Activated CD4-positive, CD25-positive, alpha-beta regulatory T cell treated with anti-CD3 and anti-CD28 coated beads, Interleukin-2, amount 50 U/mL, for 72 hours (primary cell): ENCODE results near the gene RNF166.

ENCODE experiments used
- DNase-seq: peaks from one replicate; pipeline ENCODE4 v3.0.0; 2021

Gene RNF166

GRCh38 chr16:88706229-88706964, at the start of gene RNF166, which contains the start of gene CTU2:
RNF166 (minus strand) TSS chr16:88706408; CDS start chr16:88706325, 83 bp downstream.
CTU2 (plus strand) TSS chr16:88706503; CDS start chr16:88706531, 28 bp downstream.
- DNase-seq: peak; percentile 96

- no peak for DNase-seq
Observed at GRCh38 chr16:88754912-88755744, 48.9 kb upstream of the RNF166 start.

- DNase-seq: no peak
Observed at GRCh38 chr16:88754109-88754911, 48.1 kb upstream of the RNF166 start.

GRCh38 chr16:88753602-88754001, 47.4 kb upstream of the RNF166 start:
- no peak for DNase-seq

- DNase-seq: no peak
Observed at GRCh38 chr16:88753191-88753590, 47.0 kb upstream of the RNF166 start.

GRCh38 chr16:88752386-88753002, 46.3 kb upstream of the RNF166 start:
- no peak for DNase-seq

- DNase-seq: no peak
Observed at GRCh38 chr16:88750854-88751253, 44.6 kb upstream of the RNF166 start.

- no peak for DNase-seq
Observed at GRCh38 chr16:88749358-88749757, 43.1 kb upstream of the RNF166 start.

GRCh38 chr16:88748364-88748763, 42.2 kb upstream of the RNF166 start:
- DNase-seq: no peak

GRCh38 chr16:88747588-88748301, 41.5 kb upstream of the RNF166 start:
- DNase-seq: no peak

- no peak for DNase-seq
Observed at GRCh38 chr16:88746506-88746905, 40.3 kb upstream of the RNF166 start.

GRCh38 chr16:88744577-88745521, 38.6 kb upstream of the RNF166 start:
- no peak for DNase-seq

GRCh38 chr16:88743693-88744576, 37.7 kb upstream of the RNF166 start:
- peak; percentile 75 for DNase-seq

- no peak for DNase-seq
Observed at GRCh38 chr16:88742896-88743605, 36.8 kb upstream of the RNF166 start.

- DNase-seq: no peak
Observed at GRCh38 chr16:88741368-88741767, 35.2 kb upstream of the RNF166 start.

GRCh38 chr16:88740727-88741055, 34.5 kb upstream of the RNF166 start:
- no peak for DNase-seq

- no peak for DNase-seq
Observed at GRCh38 chr16:88739977-88740726, 33.9 kb upstream of the RNF166 start.
